Activated B cell treated with CpG ODN at 0.5 μM for 24 hours (primary cell): Measurements from ENCODE around the gene NRXN3. TPM values are rescaled to one million over a fixed set of nuclear protein-coding genes. Genes with fewer than 3 reads are reported as not detected.

Experiments used
- ATAC-seq: fragments of 200-7000 bp; cut with Tn5 transposase; one replicate; pipeline ENCODE4 v1.10.0; 2021; ENCODE audit warnings: low read depth, mild to moderate bottlenecking, moderate library complexity
- CTCF ChIA-PET: fragments of 350-600 bp; sonication (Branson Sonifier 250); formaldehyde crosslinking; loops from one replicate; lab custom pipeline; 2021; ENCODE audit warnings: antibody characterized with exemption; lab: Charles Lee
- POLR2A ChIA-PET: fragments of 350-600 bp; sonication (Branson Sonifier 250); formaldehyde crosslinking; loops from one replicate; lab custom pipeline; 2021; ENCODE audit warnings: antibody characterized with exemption; lab: Charles Lee
- DNase-seq: peaks from one replicate; pipeline ENCODE4 v3.0.0; 2022
- H3K27ac Mint-ChIP-seq: one replicate; pipeline ENCODE4 v1.8.0; 2020; ENCODE audit warnings: mixed read lengths
- H3K27me3 Mint-ChIP-seq: one replicate; pipeline ENCODE4 v1.8.0; 2021; ENCODE audit warnings: mixed read lengths
- H3K36me3 Mint-ChIP-seq: one replicate; pipeline ENCODE4 v1.8.0; 2021; ENCODE audit warnings: low read depth, mixed read lengths
- H3K4me1 Mint-ChIP-seq: one replicate; pipeline ENCODE4 v1.8.0; 2021; ENCODE audit warnings: mixed read lengths
- H3K4me3 Mint-ChIP-seq: one replicate; pipeline ENCODE4 v1.8.0; 2020; ENCODE audit warnings: mild to moderate bottlenecking, mixed read lengths
- H3K9me3 Mint-ChIP-seq: one replicate; pipeline ENCODE4 v1.8.0; 2020; ENCODE audit warnings: mixed read lengths
- intact Hi-C: fragments of 100-400 bp; cut with micrococcal nuclease; formaldehyde crosslinking; loops from one replicate; pipeline ENCODE4 v1.15.1; 2024
- total RNA-seq: library from RNA; stranded (reverse); gene quantifications from 2 replicates; pipeline ENCODE4 v1.2.3, GENCODE V29; 2022
- TF ChIP-seq, protein P1 (sequence below): fragments of 200-600 bp; IDR thresholded peaks from one replicate; pipeline ENCODE4 v1.8.0; 2022; ENCODE audit warnings: antibody characterized with exemption, mild to moderate bottlenecking

Gene NRXN3
- total RNA-seq, 1 donor from 2014 or later, result not detected

DNA sequence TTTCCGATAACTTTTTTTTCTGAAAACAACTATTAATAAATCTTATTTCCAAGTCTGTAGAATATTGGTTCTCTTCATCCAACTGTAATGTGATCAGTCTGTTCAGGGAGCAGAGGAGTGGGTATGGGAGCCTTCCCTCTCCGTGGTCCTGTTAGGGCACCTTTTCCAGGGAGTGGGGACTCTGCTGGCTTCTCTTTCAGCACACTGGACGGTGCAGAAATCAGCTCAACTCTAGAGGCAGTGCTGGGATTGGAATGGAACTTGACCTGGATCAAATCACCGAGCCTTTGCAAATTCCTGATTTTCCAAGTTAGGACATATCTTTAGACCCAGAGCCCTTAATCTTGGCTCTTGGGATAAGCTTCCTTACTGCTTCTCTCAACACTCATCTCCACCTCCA lies 1410.7 kb downstream of the NRXN3 start:
- Mint-ChIP-seq H3K27ac (no peak overlapping the region), H3K27me3 (no peaks in the 10 kb centered on the region), H3K36me3 (no peaks in the 10 kb centered on the region), H3K9me3 (peaks cover 3% of the 10 kb centered on the region), H3K4me3 (no peak overlapping the region), H3K4me1 (no peaks in the 10 kb centered on the region)
- DNase-seq (no peak), ATAC-seq (no peak)
- POLR2A ChIA-PET, result no interaction called here
- CTCF ChIA-PET, result no interaction called here
- intact Hi-C loops, result no loop called here
- TF ChIP-seq, protein P1, sequence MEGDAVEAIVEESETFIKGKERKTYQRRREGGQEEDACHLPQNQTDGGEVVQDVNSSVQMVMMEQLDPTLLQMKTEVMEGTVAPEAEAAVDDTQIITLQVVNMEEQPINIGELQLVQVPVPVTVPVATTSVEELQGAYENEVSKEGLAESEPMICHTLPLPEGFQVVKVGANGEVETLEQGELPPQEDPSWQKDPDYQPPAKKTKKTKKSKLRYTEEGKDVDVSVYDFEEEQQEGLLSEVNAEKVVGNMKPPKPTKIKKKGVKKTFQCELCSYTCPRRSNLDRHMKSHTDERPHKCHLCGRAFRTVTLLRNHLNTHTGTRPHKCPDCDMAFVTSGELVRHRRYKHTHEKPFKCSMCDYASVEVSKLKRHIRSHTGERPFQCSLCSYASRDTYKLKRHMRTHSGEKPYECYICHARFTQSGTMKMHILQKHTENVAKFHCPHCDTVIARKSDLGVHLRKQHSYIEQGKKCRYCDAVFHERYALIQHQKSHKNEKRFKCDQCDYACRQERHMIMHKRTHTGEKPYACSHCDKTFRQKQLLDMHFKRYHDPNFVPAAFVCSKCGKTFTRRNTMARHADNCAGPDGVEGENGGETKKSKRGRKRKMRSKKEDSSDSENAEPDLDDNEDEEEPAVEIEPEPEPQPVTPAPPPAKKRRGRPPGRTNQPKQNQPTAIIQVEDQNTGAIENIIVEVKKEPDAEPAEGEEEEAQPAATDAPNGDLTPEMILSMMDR, result no peak

DNA sequence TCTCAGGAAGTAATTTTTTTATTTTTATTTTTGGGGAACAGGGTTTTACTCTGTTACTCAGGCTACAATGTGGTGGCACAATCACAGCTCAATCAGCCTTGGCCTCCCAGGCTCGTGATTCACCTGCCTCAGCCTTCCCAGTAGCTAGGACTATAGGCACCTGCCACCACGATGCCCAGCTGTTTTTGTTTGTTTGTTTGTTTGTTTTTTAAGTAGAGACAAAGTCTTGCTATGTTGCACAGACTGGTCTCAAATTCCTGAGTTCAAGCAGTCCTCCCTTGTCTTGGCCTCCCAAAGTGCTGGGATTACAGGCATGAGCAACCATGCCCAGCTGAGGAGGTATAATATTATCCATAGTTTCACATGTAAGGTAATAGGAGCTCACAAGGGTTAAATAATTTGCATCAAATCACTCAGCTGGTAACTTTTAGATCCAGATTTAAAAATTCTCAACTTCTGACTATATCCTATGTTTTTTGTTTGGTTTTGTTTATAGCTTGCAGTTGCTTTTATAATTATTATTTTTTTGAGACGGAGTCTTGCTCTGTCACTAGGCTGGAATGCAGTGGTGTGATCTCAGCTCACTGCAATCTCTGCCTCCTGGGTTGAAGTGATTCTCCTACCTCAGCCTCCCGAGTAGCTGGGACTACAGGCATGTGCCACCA lies 1411.9 kb downstream of the NRXN3 start:
- intact Hi-C loops, result no loop called here
- H3K27ac Mint-ChIP-seq, result no peak overlapping the region
- CTCF ChIA-PET, result no interaction called here
- no peaks in the 10 kb centered on the region for H3K4me1 Mint-ChIP-seq
- no peaks in the 10 kb centered on the region for H3K27me3 Mint-ChIP-seq
- no peak for ATAC-seq
- peaks cover 3% of the 10 kb centered on the region for H3K9me3 Mint-ChIP-seq
- POLR2A ChIA-PET, result no interaction called here
- H3K36me3 Mint-ChIP-seq, result no peaks in the 10 kb centered on the region
- H3K4me3 Mint-ChIP-seq, result no peak overlapping the region
- TF ChIP-seq, protein P1, result no peak
- no peak for DNase-seq

DNA sequence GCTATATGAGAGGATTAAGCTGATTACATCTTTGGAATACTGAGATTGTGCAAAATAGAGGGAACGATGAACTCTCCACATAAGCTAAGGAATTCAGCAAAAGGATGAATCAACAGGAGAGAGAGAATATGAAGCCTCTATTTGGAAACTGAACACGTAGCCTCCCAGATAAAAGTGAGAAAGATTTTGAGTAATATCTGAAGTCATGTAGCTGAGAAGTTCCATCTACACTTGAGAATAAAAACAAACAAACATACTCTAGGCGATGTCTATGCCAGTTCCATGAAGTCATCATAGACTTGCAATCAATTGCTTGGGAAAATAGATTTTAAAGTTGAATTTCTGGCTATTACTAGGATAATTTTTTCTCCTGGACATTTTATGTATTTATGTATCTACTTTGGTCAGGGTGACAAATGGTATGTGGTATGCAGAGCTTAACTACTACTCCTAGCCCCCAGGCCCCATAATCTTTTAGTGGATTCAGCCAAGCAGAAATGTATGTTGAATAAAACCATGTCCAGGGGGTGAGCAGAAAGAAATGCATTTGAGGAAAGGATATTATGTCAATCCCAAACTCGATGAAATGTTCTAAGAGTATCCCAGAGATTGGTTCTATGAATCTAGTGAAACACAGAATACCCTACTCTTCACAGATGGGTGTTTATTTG lies 1413.7 kb downstream of the NRXN3 start:
- H3K36me3 Mint-ChIP-seq, result no peaks in the 10 kb centered on the region
- H3K27ac Mint-ChIP-seq, result no peak overlapping the region
- intact Hi-C loops, result no loop called here
- no peak overlapping the region for H3K4me3 Mint-ChIP-seq
- ChIA-PET POLR2A (no interaction called here), CTCF (no interaction called here)
- H3K9me3 Mint-ChIP-seq, result peaks cover 3% of the 10 kb centered on the region
- no peaks in the 10 kb centered on the region for H3K4me1 Mint-ChIP-seq
- TF ChIP-seq, protein P1, result no peak
- no peaks in the 10 kb centered on the region for H3K27me3 Mint-ChIP-seq
- ATAC-seq, result no peak
- no peak for DNase-seq

DNA sequence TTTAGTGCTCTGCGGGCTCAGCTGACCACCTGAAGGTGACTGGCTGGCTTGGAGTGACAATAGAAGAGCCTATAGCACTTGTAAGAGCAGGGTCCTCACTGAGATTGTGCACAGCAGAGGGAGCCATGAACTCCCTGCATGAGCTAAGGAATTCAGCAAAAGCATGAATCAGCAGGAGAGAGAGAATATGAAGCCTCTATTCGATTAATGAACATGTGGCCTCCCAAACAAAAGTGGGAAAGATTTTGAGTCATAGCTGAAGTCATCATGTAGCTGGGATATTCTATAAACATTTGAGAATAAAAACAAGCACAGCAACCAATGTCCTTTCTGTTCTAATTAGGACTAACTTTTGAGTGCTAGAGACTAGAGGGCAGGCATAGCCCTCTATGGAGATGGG lies 1414.5 kb downstream of the NRXN3 start:
- DNase-seq (no peak), ATAC-seq (no peak)
- Mint-ChIP-seq H3K4me1 (no peaks in the 10 kb centered on the region), H3K27ac (no peak overlapping the region), H3K9me3 (peaks cover 3% of the 10 kb centered on the region), H3K36me3 (no peaks in the 10 kb centered on the region), H3K27me3 (no peaks in the 10 kb centered on the region), H3K4me3 (no peak overlapping the region)
- intact Hi-C loops, result no loop called here
- CTCF ChIA-PET, result no interaction called here
- TF ChIP-seq, protein P1, result no peak
- POLR2A ChIA-PET, result no interaction called here

DNA sequence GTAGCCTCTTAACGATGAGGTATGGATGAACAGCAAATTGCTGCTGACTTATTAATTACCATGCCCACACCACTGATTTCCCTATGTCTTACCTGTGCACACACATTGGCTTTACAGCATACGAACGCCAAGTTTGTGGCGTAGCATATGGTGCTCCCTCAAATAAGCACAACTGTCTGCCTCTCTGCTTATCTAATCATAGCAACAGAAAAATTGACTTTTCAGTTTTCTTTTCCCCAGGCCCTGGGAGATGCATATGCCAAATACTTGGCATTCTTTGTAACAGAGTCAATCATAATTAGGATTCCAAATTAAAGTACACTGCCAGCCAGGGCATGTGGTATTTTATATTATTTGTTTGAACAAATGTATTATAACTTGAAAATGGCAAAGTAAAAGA lies 1415.7 kb downstream of the NRXN3 start:
- H3K27me3 Mint-ChIP-seq, result no peaks in the 10 kb centered on the region
- peaks cover 3% of the 10 kb centered on the region for H3K9me3 Mint-ChIP-seq
- TF ChIP-seq, protein P1, result no peak
- no peaks in the 10 kb centered on the region for H3K4me1 Mint-ChIP-seq
- ChIA-PET CTCF (no interaction called here), POLR2A (no interaction called here)
- H3K36me3 Mint-ChIP-seq, result no peaks in the 10 kb centered on the region
- DNase-seq (no peak), ATAC-seq (no peak)
- no peak overlapping the region for H3K27ac Mint-ChIP-seq
- no peak overlapping the region for H3K4me3 Mint-ChIP-seq
- intact Hi-C loops, result no loop called here
